Fibroblast of the aortic adventitia (primary cell): ENCODE results near the gene ARMC2. TPM values are rescaled to one million over a fixed set of nuclear protein-coding genes. Genes with fewer than 3 reads are reported as not detected.

ENCODE experiments used
- DNase-seq: peaks from one replicate; pipeline ENCODE4 v3.0.0-alpha.2; 2010; ENCODE audit warnings: low read depth
- H3K4me3 ChIP-seq: 2 replicates; pipeline ENCODE4 v1.5.1; 2011; ENCODE audit warnings: low read depth, mild to moderate bottlenecking, control low read depth, low read length, moderate library complexity
- CTCF ChIP-seq: IDR thresholded peaks from 2 replicates; pipeline ENCODE4 v1.5.1; 2011; ENCODE audit warnings: mild to moderate bottlenecking, low read length, control low read depth, inconsistent platforms; ENCODE audit not compliant: insufficient read depth
- total RNA-seq: library from RNA; depleted of rRNA; stranded (reverse); fragments of >200 nt; gene quantifications from 2 replicates; pipeline ENCODE4 v1.2.3, GENCODE V29; 2012; ENCODE audit warnings: low replicate concordance

The ARMC2 gene
- total RNA-seq, 1 donor = 2.5 TPM

- H3K4me3 ChIP-seq = no peak overlapping the region
- TF ChIP-seq CTCF = no peak
- no peak for DNase-seq
These were observed 110.9 kb downstream of the ARMC2 start for GRCh38 chr6:108958900-108959770.

GRCh38 chr6:108959972-108960582 lies 111.9 kb downstream of the ARMC2 start:
- H3K4me3 ChIP-seq = no peak overlapping the region
- no peak for TF ChIP-seq CTCF
- DNase-seq = no peak

- no peak overlapping the region for H3K4me3 ChIP-seq
- DNase-seq = no peak
- TF ChIP-seq CTCF = no peak
These were observed 112.4 kb downstream of the ARMC2 start for GRCh38 chr6:108960601-108961000.

GRCh38 chr6:108961077-108961476 lies 112.9 kb downstream of the ARMC2 start:
- no peak overlapping the region for H3K4me3 ChIP-seq
- no peak for TF ChIP-seq CTCF
- no peak for DNase-seq

- no peak for TF ChIP-seq CTCF
These were observed 113.8 kb downstream of the ARMC2 start for GRCh38 chr6:108961985-108962384.

GRCh38 chr6:108966251-108966650 lies 118.0 kb downstream of the ARMC2 start:
- DNase-seq = no peak
- H3K4me3 ChIP-seq = no peak overlapping the region
- no peak for TF ChIP-seq CTCF

More at GRCh38 chr6:108961985-108962384, 113.8 kb downstream of the ARMC2 start:
- H3K4me3 ChIP-seq = no peak overlapping the region
- peak; percentile 97 for DNase-seq
